Stimulated activated naive CD8-positive, alpha-beta T cell treated with anti-CD3 and anti-CD28 coated beads, Interleukin-15, amount 100 ng/mL, for 72 hours (primary cell): Measurements from ENCODE around the gene IQCN.

Experiments
- ATAC-seq: fragments of 150-1000 bp; cut with Tn5 transposase; 2 replicates; pipeline ENCODE4 v1.10.0; 2021; ENCODE audit warnings: mild to moderate bottlenecking, moderate library complexity
- DNase-seq, 2 donors: peaks; one replicate each; pipeline ENCODE4 v3.0.0; 2021 to 2022
- H3K27ac Mint-ChIP-seq, 2 donors: one replicate each; pipeline ENCODE4 v1.8.0; 2022; ENCODE audit warnings: mild to moderate bottlenecking in 2 of 2, mixed read lengths in 2 of 2, moderate library complexity in 2 of 2
- H3K27me3 Mint-ChIP-seq: one replicate; pipeline ENCODE4 v1.8.0; 2022; ENCODE audit warnings: mixed read lengths
- H3K4me1 Mint-ChIP-seq: one replicate; pipeline ENCODE4 v1.8.0; 2022; ENCODE audit warnings: mild to moderate bottlenecking, mixed read lengths
- H3K4me3 Mint-ChIP-seq, 2 donors: one replicate each; pipeline ENCODE4 v1.8.0; 2022; ENCODE audit warnings: mild to moderate bottlenecking in 2 of 2, mixed read lengths in 2 of 2, moderate library complexity in 1 of 2
- H3K9me3 Mint-ChIP-seq, 2 donors: one replicate each; pipeline ENCODE4 v1.8.0; 2022; ENCODE audit warnings: mixed read lengths in 2 of 2

Gene IQCN

GRCh38 chr19:18249834-18250233 is 24.4 kb downstream of the IQCN start:
- H3K27me3 Mint-ChIP-seq: peaks cover 43% of the 10 kb centered on the region
- no peak overlapping the region for H3K4me3 Mint-ChIP-seq
- DNase-seq (no peak), ATAC-seq (no peak)
- H3K9me3 Mint-ChIP-seq: no peaks in the 10 kb centered on the region
- H3K4me1 Mint-ChIP-seq: peaks cover 6% of the 10 kb centered on the region
- no peak overlapping the region for H3K27ac Mint-ChIP-seq

DNA sequence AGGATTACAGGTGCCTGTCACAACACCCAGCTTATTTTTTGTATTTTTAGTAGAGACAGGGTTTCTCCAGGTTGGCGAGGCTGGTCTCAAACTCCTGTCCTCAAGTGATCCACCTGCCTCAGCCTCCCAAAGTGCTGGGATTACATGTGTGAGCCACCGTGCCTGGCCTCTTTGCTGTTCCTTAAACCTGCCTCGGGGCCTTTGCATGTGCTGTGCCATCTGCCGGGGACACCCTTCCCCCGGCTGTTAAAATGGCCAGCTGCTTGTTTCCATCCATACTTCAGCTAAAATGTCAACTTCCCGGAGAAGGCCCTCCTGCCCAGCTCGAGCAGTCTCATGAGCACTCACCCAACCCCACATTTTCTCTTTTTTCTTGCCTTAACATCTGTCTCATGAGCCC is 29.0 kb downstream of the IQCN start:
- ATAC-seq (no peak), DNase-seq (no peak)
- H3K4me3 Mint-ChIP-seq: no peak overlapping the region
- no peaks in the 10 kb centered on the region for H3K4me1 Mint-ChIP-seq
- H3K9me3 Mint-ChIP-seq: no peaks in the 10 kb centered on the region
- H3K27ac Mint-ChIP-seq: peak overlapping the region in 1 of 2 donors; percentile 6
- H3K27me3 Mint-ChIP-seq: peaks cover 4% of the 10 kb centered on the region

DNA sequence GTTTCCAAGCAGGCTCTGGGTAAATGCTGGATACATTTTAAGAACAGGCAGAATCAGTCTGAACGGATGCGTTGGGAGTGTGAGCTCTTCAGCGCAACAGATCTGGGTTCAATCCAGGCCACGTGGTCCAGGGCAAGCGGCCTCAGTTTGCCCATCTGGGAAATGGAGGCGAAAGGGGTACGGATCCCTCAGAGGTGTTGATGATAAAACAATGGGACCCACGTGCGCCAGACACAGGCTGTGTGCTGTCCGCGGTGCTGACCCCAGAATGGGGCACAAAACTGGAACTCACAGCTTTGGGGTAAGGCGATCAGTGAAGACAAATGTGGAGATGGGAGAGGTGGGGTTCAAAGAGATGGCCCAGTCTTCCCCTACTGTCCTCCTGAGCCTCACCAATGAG is 34.9 kb downstream of the IQCN start:
- no peaks in the 10 kb centered on the region for H3K4me1 Mint-ChIP-seq
- DNase-seq (no peak), ATAC-seq (no peak)
- no peak overlapping the region for H3K27ac Mint-ChIP-seq
- H3K9me3 Mint-ChIP-seq: no peaks in the 10 kb centered on the region
- H3K4me3 Mint-ChIP-seq: no peak overlapping the region
- H3K27me3 Mint-ChIP-seq: peaks cover 38% of the 10 kb centered on the region

- no peak for ATAC-seq
- Mint-ChIP-seq H3K9me3 (peaks cover 6 to 8% of the 10 kb centered on the region in 2 donors), H3K27ac (no peak overlapping the region), H3K4me3 (no peak overlapping the region), H3K4me1 (peaks cover 31% of the 10 kb centered on the region), H3K27me3 (peaks cover 82% of the 10 kb centered on the region)
- DNase-seq: no peak
Measured at GRCh38 chr19:18234194-18234593, 40.1 kb downstream of the IQCN start.

DNA sequence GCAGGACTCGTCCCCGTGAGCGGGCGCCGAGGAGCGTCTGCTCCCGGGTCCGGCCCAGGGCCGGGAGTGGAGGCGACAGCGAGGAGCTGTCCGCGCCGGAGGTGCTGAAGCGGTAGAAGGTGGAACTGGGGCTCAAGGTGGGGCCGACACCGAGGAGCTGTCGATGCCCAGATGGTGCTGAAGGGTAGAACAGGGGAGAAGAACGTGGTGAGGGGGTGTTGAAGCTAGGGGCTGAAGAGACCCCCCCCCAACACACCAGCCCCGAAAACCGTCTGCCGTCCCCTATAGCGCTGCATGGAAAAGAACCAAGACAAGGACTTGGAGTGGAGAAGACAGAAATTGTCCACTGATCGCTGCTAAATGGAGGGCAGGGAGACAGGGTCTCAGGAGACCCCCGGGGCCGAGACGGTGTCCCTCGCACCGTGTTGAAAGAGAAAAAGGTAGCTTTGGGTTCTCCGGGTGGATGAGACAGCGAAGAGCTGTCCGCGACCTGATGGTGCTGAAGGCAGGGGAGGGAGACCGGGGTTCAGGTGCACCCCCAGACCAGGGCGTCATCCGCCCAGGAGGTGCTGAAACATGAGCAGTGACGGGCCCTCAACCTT is 40.9 kb downstream of the IQCN start:
- H3K4me1 Mint-ChIP-seq: peaks cover 31% of the 10 kb centered on the region
- no peak overlapping the region for H3K4me3 Mint-ChIP-seq
- peaks cover 6 to 8% of the 10 kb centered on the region in 2 donors for H3K9me3 Mint-ChIP-seq
- no peak overlapping the region for H3K27ac Mint-ChIP-seq
- peaks cover 79% of the 10 kb centered on the region for H3K27me3 Mint-ChIP-seq
- DNase-seq (peak; percentile 43), ATAC-seq (no peak)

GRCh38 chr19:18232540-18233223 is 41.6 kb downstream of the IQCN start:
- Mint-ChIP-seq H3K9me3 (peaks cover 6 to 8% of the 10 kb centered on the region in 2 donors), H3K27ac (no peak overlapping the region), H3K4me1 (peaks cover 31% of the 10 kb centered on the region), H3K27me3 (peaks cover 85% of the 10 kb centered on the region), H3K4me3 (peak overlapping the region in 1 of 2 donors; percentile 41)
- DNase-seq: no peak
- ATAC-seq: peak; percentile 40

DNA sequence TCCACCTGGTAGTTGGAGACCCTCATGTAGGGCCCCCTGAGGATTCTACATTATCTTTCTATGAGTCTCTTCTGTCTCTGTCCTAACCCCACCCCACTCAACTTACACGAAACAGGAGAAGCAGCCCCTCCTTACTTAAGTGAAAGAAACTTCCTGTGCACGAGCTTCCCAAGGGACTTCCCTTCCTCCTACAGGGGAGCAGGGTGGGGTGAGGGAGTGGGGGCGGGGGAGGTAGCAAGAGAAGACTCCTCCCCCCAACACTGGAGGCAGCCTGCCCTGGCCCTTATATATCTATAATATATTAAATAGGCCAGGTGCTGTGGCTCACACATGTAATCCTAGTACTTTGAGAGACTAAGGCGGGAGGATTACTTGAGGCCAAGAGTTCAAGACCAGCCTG is 42.5 kb downstream of the IQCN start:
- Mint-ChIP-seq H3K9me3 (peaks cover 6 to 8% of the 10 kb centered on the region in 2 donors), H3K27ac (no peak overlapping the region), H3K4me1 (peaks cover 40% of the 10 kb centered on the region), H3K27me3 (peaks cover 89% of the 10 kb centered on the region), H3K4me3 (no peak overlapping the region)
- ATAC-seq (no peak), DNase-seq (no peak)

- H3K4me3 Mint-ChIP-seq: no peak overlapping the region
- H3K4me1 Mint-ChIP-seq: peaks cover 44% of the 10 kb centered on the region
- peaks cover 6 to 8% of the 10 kb centered on the region in 2 donors for H3K9me3 Mint-ChIP-seq
- no peak for ATAC-seq
- H3K27ac Mint-ChIP-seq: no peak overlapping the region
- H3K27me3 Mint-ChIP-seq: peaks cover 89% of the 10 kb centered on the region
- no peak for DNase-seq
Measured at GRCh38 chr19:18230941-18231734, 43.1 kb downstream of the IQCN start.

GRCh38 chr19:18229915-18230314 is 44.3 kb downstream of the IQCN start:
- Mint-ChIP-seq H3K9me3 (peaks cover 6 to 8% of the 10 kb centered on the region in 2 donors), H3K27me3 (peaks cover 89% of the 10 kb centered on the region), H3K4me1 (peaks cover 56% of the 10 kb centered on the region), H3K27ac (no peak overlapping the region), H3K4me3 (no peak overlapping the region)
- ATAC-seq (no peak), DNase-seq (no peak)

- Mint-ChIP-seq H3K9me3 (peaks cover 6 to 8% of the 10 kb centered on the region in 2 donors), H3K27me3 (peaks cover 89% of the 10 kb centered on the region), H3K4me3 (no peak overlapping the region), H3K27ac (no peak overlapping the region), H3K4me1 (peaks cover 60% of the 10 kb centered on the region)
- ATAC-seq (no peak), DNase-seq (no peak)
Measured at GRCh38 chr19:18229474-18229873, 44.8 kb downstream of the IQCN start.

DNA sequence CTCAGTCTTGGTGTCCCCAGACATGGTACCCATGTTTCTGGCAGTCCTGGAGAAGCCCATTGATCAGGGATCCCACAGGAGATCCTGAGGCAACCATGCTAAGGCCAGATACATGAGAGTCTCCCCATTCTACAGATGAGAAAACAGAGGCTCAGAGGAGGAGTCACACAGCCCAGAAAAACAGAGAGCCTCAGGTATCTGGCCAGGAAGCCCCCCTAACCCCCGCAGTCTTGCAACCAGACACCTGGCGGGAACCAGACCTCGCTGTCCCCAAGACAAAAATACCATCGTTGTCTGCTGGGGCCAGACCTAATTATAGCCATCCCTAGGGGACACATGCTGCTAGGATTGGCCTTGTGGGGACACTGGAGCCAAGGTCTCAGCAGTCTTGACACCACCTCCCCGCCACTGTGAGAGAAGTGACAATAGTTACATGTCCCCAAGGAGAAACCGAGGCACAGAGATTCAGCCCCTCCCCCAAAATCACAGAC is 46.4 kb downstream of the IQCN start:
- Mint-ChIP-seq H3K27me3 (peaks cover 89% of the 10 kb centered on the region), H3K27ac (no peak overlapping the region)

GRCh38 chr19:18226956-18227780 is 47.1 kb downstream of the IQCN start:
- no peak for ATAC-seq
- Mint-ChIP-seq H3K27me3 (peaks cover 89% of the 10 kb centered on the region), H3K4me3 (no peak overlapping the region), H3K9me3 (no peaks in the 10 kb centered on the region), H3K27ac (peak overlapping the region in 1 of 2 donors; percentile 65), H3K4me1 (peaks cover 53% of the 10 kb centered on the region)
- no peak for DNase-seq

More for the DNA sequence above, 46.4 kb downstream of the IQCN start:
- DNase-seq (no peak), ATAC-seq (no peak)
- Mint-ChIP-seq H3K4me3 (no peak overlapping the region), H3K9me3 (no peaks in the 10 kb centered on the region), H3K4me1 (peaks cover 60% of the 10 kb centered on the region)

GRCh38 chr19:18225702-18226468 is 48.4 kb downstream of the IQCN start, which contains the start of gene PDE4C:
Gene PDE4C (minus strand): TSS chr19:18226438. CDS start chr19:18226415, 23 bp downstream.
- Mint-ChIP-seq H3K9me3 (no peaks in the 10 kb centered on the region), H3K27me3 (peaks cover 90% of the 10 kb centered on the region), H3K4me3 (peak within 1 kb of the TSS; percentile 85 to 94), H3K27ac (peak within 1 kb of the TSS in 1 of 2 donors; percentile 65), H3K4me1 (peaks cover 47% of the 10 kb centered on the region)
- ATAC-seq: no peak
- no peak for DNase-seq

DNA sequence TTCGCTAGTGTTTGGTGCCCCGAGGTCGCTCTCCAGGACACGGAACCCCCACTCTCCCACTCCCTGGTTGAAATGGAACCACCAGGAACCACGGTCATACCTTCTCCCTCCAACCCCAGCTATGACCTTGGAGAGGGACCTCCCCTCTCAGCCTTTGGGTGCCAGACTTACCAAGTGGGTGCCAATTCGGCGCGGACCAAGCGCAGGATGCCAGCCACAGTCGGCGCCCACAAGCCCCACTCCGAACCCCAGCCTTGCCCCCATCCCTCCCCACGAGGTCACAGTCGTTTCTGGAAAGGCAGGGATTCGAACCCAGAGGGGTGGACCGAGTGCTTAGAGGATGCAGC is 48.9 kb downstream of the IQCN start:
- Mint-ChIP-seq H3K4me3 (peak overlapping the region; percentile 85 to 94), H3K4me1 (peaks cover 47% of the 10 kb centered on the region), H3K27me3 (peaks cover 90% of the 10 kb centered on the region), H3K27ac (no peak overlapping the region), H3K9me3 (no peaks in the 10 kb centered on the region)
- no peak for DNase-seq
- no peak for ATAC-seq
